ENCODE data around the gene CHRNA4.
"Not testable (repeated sequence)": the region's sequence is repeated elsewhere in the genome, so short reads cannot be mapped to it uniquely, and the experiment has no call there.

DNA sequence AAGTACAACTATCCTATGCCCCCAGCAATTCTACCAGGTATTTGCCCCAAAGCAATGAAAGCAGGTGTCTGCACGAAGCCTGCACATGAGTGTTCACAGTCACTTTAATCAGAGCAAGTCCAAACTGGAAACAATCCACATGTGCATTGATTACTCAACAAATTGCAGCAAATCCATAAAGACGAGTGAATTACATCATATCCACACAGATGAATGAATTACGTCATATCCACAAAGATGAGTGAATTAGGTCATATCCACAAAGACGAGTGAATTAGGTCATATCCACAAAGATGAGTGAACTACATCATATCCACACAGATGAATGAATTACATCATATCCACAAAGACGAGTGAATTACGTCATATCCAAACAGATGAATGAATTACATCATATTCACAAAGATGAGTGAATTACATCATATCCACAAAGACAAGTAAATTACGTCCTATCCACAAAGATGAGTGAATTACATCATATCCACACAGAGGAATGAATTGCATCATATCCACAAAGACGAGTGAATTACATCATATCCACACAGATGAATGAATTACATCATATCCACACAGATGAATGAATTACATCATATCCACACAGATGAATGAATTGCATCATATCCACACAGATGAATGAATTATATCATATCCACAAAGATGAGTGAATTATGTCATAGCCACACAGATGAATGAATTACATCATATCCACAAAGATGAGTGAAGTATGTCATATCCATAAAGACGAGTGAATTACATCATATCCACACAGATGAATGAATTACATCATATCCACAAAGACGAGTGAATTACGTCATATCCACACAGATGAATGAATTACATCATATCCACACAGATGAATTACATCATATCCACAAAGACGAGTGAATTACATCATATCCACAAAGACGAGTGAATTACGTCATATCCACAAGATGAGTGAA is 21.7 kb downstream of the CHRNA4 start:
- TF ChIP-seq STAG1 (CRISPR knock-in tag; IDR thresholded peaks at IDR 0.05; ENCODE audit: borderline replicate concordance); RCOR1 (IDR thresholded peaks at IDR 0.05; ENCODE audit: borderline replicate concordance in 1 of 2, low read depth in 2 of 2, low read length in 2 of 2); POLR2AphosphoS5 (IDR thresholded peaks at IDR 0.05; ENCODE audit: control insufficient read depth, insufficient read depth, low read depth, low read length); KLF16 (IDR thresholded peaks at IDR 0.05); TAF7 (tag; IDR thresholded peaks at IDR 0.05); CAMTA2 (CRISPR knock-in tag; conservative IDR thresholded peaks at IDR 0.05): not testable (repeated sequence)
- TF ChIP-seq, protein P1, sequence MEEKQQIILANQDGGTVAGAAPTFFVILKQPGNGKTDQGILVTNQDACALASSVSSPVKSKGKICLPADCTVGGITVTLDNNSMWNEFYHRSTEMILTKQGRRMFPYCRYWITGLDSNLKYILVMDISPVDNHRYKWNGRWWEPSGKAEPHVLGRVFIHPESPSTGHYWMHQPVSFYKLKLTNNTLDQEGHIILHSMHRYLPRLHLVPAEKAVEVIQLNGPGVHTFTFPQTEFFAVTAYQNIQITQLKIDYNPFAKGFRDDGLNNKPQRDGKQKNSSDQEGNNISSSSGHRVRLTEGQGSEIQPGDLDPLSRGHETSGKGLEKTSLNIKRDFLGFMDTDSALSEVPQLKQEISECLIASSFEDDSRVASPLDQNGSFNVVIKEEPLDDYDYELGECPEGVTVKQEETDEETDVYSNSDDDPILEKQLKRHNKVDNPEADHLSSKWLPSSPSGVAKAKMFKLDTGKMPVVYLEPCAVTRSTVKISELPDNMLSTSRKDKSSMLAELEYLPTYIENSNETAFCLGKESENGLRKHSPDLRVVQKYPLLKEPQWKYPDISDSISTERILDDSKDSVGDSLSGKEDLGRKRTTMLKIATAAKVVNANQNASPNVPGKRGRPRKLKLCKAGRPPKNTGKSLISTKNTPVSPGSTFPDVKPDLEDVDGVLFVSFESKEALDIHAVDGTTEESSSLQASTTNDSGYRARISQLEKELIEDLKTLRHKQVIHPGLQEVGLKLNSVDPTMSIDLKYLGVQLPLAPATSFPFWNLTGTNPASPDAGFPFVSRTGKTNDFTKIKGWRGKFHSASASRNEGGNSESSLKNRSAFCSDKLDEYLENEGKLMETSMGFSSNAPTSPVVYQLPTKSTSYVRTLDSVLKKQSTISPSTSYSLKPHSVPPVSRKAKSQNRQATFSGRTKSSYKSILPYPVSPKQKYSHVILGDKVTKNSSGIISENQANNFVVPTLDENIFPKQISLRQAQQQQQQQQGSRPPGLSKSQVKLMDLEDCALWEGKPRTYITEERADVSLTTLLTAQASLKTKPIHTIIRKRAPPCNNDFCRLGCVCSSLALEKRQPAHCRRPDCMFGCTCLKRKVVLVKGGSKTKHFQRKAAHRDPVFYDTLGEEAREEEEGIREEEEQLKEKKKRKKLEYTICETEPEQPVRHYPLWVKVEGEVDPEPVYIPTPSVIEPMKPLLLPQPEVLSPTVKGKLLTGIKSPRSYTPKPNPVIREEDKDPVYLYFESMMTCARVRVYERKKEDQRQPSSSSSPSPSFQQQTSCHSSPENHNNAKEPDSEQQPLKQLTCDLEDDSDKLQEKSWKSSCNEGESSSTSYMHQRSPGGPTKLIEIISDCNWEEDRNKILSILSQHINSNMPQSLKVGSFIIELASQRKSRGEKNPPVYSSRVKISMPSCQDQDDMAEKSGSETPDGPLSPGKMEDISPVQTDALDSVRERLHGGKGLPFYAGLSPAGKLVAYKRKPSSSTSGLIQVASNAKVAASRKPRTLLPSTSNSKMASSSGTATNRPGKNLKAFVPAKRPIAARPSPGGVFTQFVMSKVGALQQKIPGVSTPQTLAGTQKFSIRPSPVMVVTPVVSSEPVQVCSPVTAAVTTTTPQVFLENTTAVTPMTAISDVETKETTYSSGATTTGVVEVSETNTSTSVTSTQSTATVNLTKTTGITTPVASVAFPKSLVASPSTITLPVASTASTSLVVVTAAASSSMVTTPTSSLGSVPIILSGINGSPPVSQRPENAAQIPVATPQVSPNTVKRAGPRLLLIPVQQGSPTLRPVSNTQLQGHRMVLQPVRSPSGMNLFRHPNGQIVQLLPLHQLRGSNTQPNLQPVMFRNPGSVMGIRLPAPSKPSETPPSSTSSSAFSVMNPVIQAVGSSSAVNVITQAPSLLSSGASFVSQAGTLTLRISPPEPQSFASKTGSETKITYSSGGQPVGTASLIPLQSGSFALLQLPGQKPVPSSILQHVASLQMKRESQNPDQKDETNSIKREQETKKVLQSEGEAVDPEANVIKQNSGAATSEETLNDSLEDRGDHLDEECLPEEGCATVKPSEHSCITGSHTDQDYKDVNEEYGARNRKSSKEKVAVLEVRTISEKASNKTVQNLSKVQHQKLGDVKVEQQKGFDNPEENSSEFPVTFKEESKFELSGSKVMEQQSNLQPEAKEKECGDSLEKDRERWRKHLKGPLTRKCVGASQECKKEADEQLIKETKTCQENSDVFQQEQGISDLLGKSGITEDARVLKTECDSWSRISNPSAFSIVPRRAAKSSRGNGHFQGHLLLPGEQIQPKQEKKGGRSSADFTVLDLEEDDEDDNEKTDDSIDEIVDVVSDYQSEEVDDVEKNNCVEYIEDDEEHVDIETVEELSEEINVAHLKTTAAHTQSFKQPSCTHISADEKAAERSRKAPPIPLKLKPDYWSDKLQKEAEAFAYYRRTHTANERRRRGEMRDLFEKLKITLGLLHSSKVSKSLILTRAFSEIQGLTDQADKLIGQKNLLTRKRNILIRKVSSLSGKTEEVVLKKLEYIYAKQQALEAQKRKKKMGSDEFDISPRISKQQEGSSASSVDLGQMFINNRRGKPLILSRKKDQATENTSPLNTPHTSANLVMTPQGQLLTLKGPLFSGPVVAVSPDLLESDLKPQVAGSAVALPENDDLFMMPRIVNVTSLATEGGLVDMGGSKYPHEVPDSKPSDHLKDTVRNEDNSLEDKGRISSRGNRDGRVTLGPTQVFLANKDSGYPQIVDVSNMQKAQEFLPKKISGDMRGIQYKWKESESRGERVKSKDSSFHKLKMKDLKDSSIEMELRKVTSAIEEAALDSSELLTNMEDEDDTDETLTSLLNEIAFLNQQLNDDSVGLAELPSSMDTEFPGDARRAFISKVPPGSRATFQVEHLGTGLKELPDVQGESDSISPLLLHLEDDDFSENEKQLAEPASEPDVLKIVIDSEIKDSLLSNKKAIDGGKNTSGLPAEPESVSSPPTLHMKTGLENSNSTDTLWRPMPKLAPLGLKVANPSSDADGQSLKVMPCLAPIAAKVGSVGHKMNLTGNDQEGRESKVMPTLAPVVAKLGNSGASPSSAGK (IDR thresholded peaks at IDR 0.05) = not testable (repeated sequence)
- TF ChIP-seq, protein P2, sequence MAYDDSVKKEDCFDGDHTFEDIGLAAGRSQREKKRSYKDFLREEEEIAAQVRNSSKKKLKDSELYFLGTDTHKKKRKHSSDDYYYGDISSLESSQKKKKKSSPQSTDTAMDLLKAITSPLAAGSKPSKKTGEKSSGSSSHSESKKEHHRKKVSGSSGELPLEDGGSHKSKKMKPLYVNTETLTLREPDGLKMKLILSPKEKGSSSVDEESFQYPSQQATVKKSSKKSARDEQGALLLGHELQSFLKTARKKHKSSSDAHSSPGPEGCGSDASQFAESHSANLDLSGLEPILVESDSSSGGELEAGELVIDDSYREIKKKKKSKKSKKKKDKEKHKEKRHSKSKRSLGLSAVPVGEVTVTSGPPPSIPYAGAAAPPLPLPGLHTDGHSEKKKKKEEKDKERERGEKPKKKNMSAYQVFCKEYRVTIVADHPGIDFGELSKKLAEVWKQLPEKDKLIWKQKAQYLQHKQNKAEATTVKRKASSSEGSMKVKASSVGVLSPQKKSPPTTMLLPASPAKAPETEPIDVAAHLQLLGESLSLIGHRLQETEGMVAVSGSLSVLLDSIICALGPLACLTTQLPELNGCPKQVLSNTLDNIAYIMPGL (CRISPR knock-in tag; IDR thresholded peaks at IDR 0.05) = not testable (repeated sequence)

Measured in K562 (cell line).